Mesenchymal stem cell (in vitro differentiated cells and primary cell): Measurements from ENCODE around the gene HOXB3.

ENCODE experiments used
- DNase-seq: peaks from one replicate; pipeline ENCODE4 v3.0.0-alpha.2; 2013
- H2AFZ ChIP-seq: one replicate; pipeline ENCODE4 v1.6.1; 2013; ENCODE audit warnings: low read depth, mild to moderate bottlenecking, control low read depth, inconsistent platforms, low read length, moderate library complexity
- H2AK5ac ChIP-seq: 2 replicates; pipeline ENCODE4 v1.6.1; 2013; ENCODE audit warnings: low read length, moderate library complexity, mild to moderate bottlenecking, inconsistent platforms; ENCODE audit not compliant: severe bottlenecking
- H2BK120ac ChIP-seq: one replicate; pipeline ENCODE4 v1.6.1; 2013; ENCODE audit warnings: low read depth, mild to moderate bottlenecking, inconsistent platforms, low read length, moderate library complexity
- H2BK12ac ChIP-seq, 2 experiments: one replicate each; pipeline ENCODE4 v1.6.1; 2013; ENCODE audit warnings: inconsistent platforms in 2 of 2, low read length in 2 of 2, mild to moderate bottlenecking in 2 of 2, moderate library complexity in 2 of 2, control low read depth in 1 of 2
- H2BK15ac ChIP-seq: one replicate; pipeline ENCODE4 v1.6.1; 2013; ENCODE audit warnings: mild to moderate bottlenecking, low read depth, inconsistent platforms; ENCODE audit not compliant: poor library complexity, severe bottlenecking
- H2BK5ac ChIP-seq: 2 replicates; pipeline ENCODE4 v1.6.1; 2013; ENCODE audit warnings: low read depth, mild to moderate bottlenecking, low read length, control low read depth, inconsistent platforms; ENCODE audit not compliant: poor library complexity, severe bottlenecking
- H3K14ac ChIP-seq, 2 experiments: one replicate each; pipeline ENCODE4 v1.6.1; 2013; ENCODE audit warnings: inconsistent platforms in 2 of 2, low read length in 2 of 2, control low read depth in 1 of 2, mild to moderate bottlenecking in 1 of 2, moderate library complexity in 1 of 2
- H3K18ac ChIP-seq, 2 experiments: one replicate each; pipeline ENCODE4 v1.6.1; 2013; ENCODE audit warnings: inconsistent platforms in 2 of 2, low read length in 2 of 2, control low read depth in 1 of 2, low read depth in 1 of 2, mild to moderate bottlenecking in 1 of 2
- H3K23ac ChIP-seq, 2 experiments: one replicate each; pipeline ENCODE4 v1.6.1; 2013; ENCODE audit warnings: inconsistent platforms in 2 of 2, low read length in 2 of 2, mild to moderate bottlenecking in 2 of 2, moderate library complexity in 2 of 2, control low read depth in 1 of 2
- H3K27ac ChIP-seq: 2 replicates; pipeline ENCODE4 v1.5.1; 2013; ENCODE audit warnings: mild to moderate bottlenecking, moderate library complexity, low read length, control low read depth, inconsistent platforms; ENCODE audit not compliant: poor library complexity, severe bottlenecking
- H3K27me3 ChIP-seq, 2 experiments: 2 replicates each; pipeline versions ENCODE4 v1.6.1 to v1.7.0; 2013; ENCODE audit warnings: low read length in 2 of 2, mild to moderate bottlenecking in 2 of 2, moderate library complexity in 2 of 2, control low read depth in 1 of 2, inconsistent platforms in 1 of 2; ENCODE audit not compliant: control insufficient read depth in 1 of 2, insufficient read depth in 1 of 2
- H3K36me3 ChIP-seq, 2 experiments: 2 replicates each; pipeline versions ENCODE4 v1.6.1 to v1.7.0; 2013; ENCODE audit warnings: low read length in 2 of 2, control low read depth in 1 of 2, inconsistent platforms in 1 of 2, low read depth in 1 of 2, mild to moderate bottlenecking in 1 of 2; ENCODE audit not compliant: insufficient read depth in 2 of 2, control insufficient read depth in 1 of 2
- H3K4ac ChIP-seq, 2 experiments: one replicate each; pipeline ENCODE4 v1.6.1; 2013; ENCODE audit warnings: inconsistent platforms in 2 of 2, low read length in 2 of 2, mild to moderate bottlenecking in 2 of 2, moderate library complexity in 2 of 2, control low read depth in 1 of 2, low read depth in 1 of 2
- H3K4me1 ChIP-seq: 2 replicates; pipeline ENCODE4 v1.6.1; 2013; ENCODE audit warnings: low read depth, low read length, control low read depth; ENCODE audit not compliant: control insufficient read depth, insufficient read depth
- H3K4me2 ChIP-seq: 2 replicates; pipeline ENCODE4 v1.6.1; 2013; ENCODE audit warnings: low read length, mild to moderate bottlenecking, inconsistent platforms; ENCODE audit not compliant: poor library complexity, severe bottlenecking
- H3K4me3 ChIP-seq, 2 experiments: 2 replicates each; pipeline versions ENCODE4 v1.5.1 to v1.7.0; 2013; ENCODE audit warnings: low read length in 2 of 2, mild to moderate bottlenecking in 2 of 2, control low read depth in 1 of 2, low read depth in 1 of 2; ENCODE audit not compliant: insufficient read depth in 1 of 2
- H3K79me1 ChIP-seq: replicated peaks from 2 replicates; pipeline ENCODE4 v1.6.1; 2013; ENCODE audit warnings: mild to moderate bottlenecking, control low read depth, low read length, inconsistent platforms; ENCODE audit not compliant: poor library complexity, severe bottlenecking
- H3K9ac ChIP-seq: 2 replicates; pipeline ENCODE4 v1.7.0; 2013; ENCODE audit warnings: mild to moderate bottlenecking, low read length, moderate library complexity
- H3K9me3 ChIP-seq: 2 replicates; pipeline ENCODE4 v1.7.0; 2013; ENCODE audit warnings: mild to moderate bottlenecking, low read length; ENCODE audit not compliant: control insufficient read depth
- H4K8ac ChIP-seq: one replicate; pipeline ENCODE4 v1.6.1; 2013; ENCODE audit warnings: inconsistent platforms, mild to moderate bottlenecking, low read length, moderate library complexity
- H4K91ac ChIP-seq: one replicate; pipeline ENCODE4 v1.6.1; 2013; ENCODE audit warnings: mild to moderate bottlenecking, low read length, inconsistent platforms
- WGBS: methylation state at CpG from one replicate; pipeline ENCODE4 v1.1.7; 2013; ENCODE audit warnings: mixed read lengths; 5-methylcytosine and 5-hydroxymethylcytosine counted together

Gene HOXB3

DNA sequence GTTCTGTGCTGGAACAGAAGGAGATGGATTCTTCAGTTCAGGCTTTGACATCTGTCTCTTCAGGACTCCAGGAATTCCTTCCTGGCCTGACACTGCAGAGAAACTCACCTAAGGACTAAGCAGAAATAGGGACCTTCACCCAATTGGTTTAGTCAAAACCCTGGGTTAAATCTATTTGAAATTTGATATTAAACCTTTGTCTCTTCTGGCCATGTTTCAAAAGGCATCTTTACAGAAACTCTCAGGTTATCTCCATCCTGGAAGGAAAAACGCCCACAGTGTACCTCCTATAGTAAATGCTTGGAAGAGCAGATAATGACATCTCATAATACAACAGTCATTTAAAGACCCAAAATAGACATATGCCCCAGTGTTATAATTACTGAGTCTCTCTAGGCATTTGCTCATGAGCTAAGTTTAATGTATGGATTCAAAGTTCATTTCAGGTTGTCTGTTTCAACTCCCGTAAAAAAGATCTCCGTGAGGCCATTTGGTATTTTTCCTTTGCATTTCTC is 6.3 kb downstream of the HOXB3 start:
- Histone ChIP-seq H3K4me2 (no peak overlapping the region), H2BK5ac (no peak overlapping the region), H3K18ac (peak overlapping the region; percentile 5 to 50), H3K27me3 (peaks cover 0 to 4% of the 10 kb centered on the region in 2 experiments), H2BK12ac (no peak overlapping the region), H3K4me3 (peak overlapping the region in 1 of 2 experiments; percentile 96), H3K9ac (peak overlapping the region; percentile 98), H3K36me3 (no peaks in the 10 kb centered on the region), H3K23ac (peak overlapping the region in 1 of 2 experiments; percentile 0), H4K91ac (peak overlapping the region; percentile 43), H2AFZ (no peak overlapping the region), H2BK120ac (peak overlapping the region; percentile 22), H3K4me1 (peaks cover 35% of the 10 kb centered on the region), H2AK5ac (no peak overlapping the region), H4K8ac (no peak overlapping the region), H3K79me1 (peaks cover 3% of the 10 kb centered on the region), H3K9me3 (no peaks in the 10 kb centered on the region), H3K4ac (no peak overlapping the region), H2BK15ac (no peak overlapping the region), H3K27ac (no peak overlapping the region), H3K14ac (no peak overlapping the region)
- DNase-seq, result no peak
- WGBS, result 27% methylated on average over 3 of the region's 3 CpGs

DNA sequence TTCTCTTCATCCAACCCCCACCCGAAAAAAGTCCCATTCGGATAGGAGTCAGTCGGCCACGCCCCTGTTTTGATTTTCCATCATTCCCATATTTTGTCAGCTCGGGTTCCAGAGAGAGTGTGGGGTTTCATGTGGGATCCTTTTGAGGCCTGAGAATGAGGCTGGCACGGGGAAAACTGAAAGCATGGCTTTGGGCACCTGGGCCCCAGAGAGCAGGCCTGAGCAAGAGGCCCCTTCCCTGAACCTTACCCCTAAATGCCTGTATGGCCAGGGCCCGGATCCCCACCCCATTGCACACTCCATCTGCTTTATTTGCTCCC is 7.3 kb downstream of the HOXB3 start:
- Histone ChIP-seq H3K14ac (no peak overlapping the region), H3K4me3 (peak overlapping the region in 1 of 2 experiments; percentile 96), H4K8ac (peak overlapping the region; percentile 67), H3K4me1 (peaks cover 35% of the 10 kb centered on the region), H2BK12ac (peak overlapping the region; percentile 59), H3K27me3 (peaks cover 0 to 4% of the 10 kb centered on the region in 2 experiments), H4K91ac (peak overlapping the region; percentile 83), H2BK15ac (no peak overlapping the region), H3K23ac (peak overlapping the region; percentile 51 to 56), H2BK5ac (no peak overlapping the region), H3K18ac (peak overlapping the region; percentile 52 to 98), H2AK5ac (no peak overlapping the region), H3K9ac (peak overlapping the region; percentile 98), H3K36me3 (no peaks in the 10 kb centered on the region), H3K27ac (no peak overlapping the region), H2BK120ac (peak overlapping the region; percentile 80), H3K4me2 (peak overlapping the region; percentile 91), H3K4ac (peak overlapping the region; percentile 66 to 81), H3K9me3 (no peaks in the 10 kb centered on the region), H2AFZ (no peak overlapping the region), H3K79me1 (peaks cover 4% of the 10 kb centered on the region)
- WGBS, result 5% methylated on average over 7 of the region's 7 CpGs
- DNase-seq, result no peak

- Histone ChIP-seq H3K27ac (no peak overlapping the region), H4K8ac (no peak overlapping the region), H3K23ac (no peak overlapping the region), H2BK15ac (no peak overlapping the region), H4K91ac (peak overlapping the region; percentile 43), H3K9me3 (no peaks in the 10 kb centered on the region), H2AK5ac (no peak overlapping the region), H2BK120ac (peak overlapping the region; percentile 80), H3K36me3 (peaks cover 6% of the 10 kb centered on the region in 2 experiments), H3K4ac (peak overlapping the region; percentile 77 to 95), H3K4me3 (peak overlapping the region in 1 of 2 experiments; percentile 96), H3K27me3 (no peaks in the 10 kb centered on the region), H3K18ac (peak overlapping the region in 1 of 2 experiments; percentile 98), H2BK12ac (peak overlapping the region in 1 of 2 experiments; percentile 11), H3K14ac (no peak overlapping the region), H2BK5ac (no peak overlapping the region), H3K4me1 (peaks cover 38% of the 10 kb centered on the region), H3K9ac (peak overlapping the region; percentile 98), H2AFZ (no peak overlapping the region), H3K79me1 (peaks cover 3% of the 10 kb centered on the region), H3K4me2 (no peak overlapping the region)
- WGBS, result under 1% methylated on average over 21 of the region's 26 CpGs
- DNase-seq, result peak; percentile 85
Measured at GRCh38 chr17:48579760-48580554, 10.1 kb downstream of the HOXB3 start.

DNA sequence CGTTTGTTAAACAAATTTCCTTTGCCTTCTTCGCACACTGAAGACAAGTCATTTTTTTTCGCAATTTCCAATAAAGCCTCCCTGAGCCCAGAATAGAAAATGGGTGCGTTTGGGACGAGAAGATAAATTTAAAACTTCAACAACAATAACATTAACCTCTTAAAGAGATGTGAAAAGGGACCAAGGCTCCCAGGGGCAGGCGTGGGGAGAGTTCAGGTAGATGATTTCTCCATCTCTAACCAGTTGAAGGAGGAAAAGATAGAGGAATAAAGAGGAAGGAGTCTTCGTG is 10.6 kb downstream of the HOXB3 start:
- no peak overlapping the region for H3K27ac ChIP-seq
- H3K27me3 ChIP-seq, result no peaks in the 10 kb centered on the region
- H2BK12ac ChIP-seq, result peak overlapping the region in 1 of 2 experiments; percentile 43
- H3K4ac ChIP-seq, result no peak overlapping the region
- H2BK120ac ChIP-seq, result peak overlapping the region; percentile 74
- H3K4me1 ChIP-seq, result peaks cover 34% of the 10 kb centered on the region
- H3K14ac ChIP-seq, result no peak overlapping the region
- H3K18ac ChIP-seq, result peak overlapping the region in 1 of 2 experiments; percentile 91
- peak overlapping the region in 1 of 2 experiments; percentile 96 for H3K4me3 ChIP-seq
- H3K4me2 ChIP-seq, result peak overlapping the region; percentile 82
- H3K9ac ChIP-seq, result peak overlapping the region; percentile 98
- no peak overlapping the region for H4K8ac ChIP-seq
- DNase-seq, result no peak
- H2BK5ac ChIP-seq, result no peak overlapping the region
- no peak overlapping the region for H3K23ac ChIP-seq
- no peak overlapping the region for H2AFZ ChIP-seq
- H4K91ac ChIP-seq, result no peak overlapping the region
- no peak overlapping the region for H2BK15ac ChIP-seq
- WGBS, result 0% methylated on average over 1 of the region's 7 CpGs
- no peak overlapping the region for H2AK5ac ChIP-seq
- H3K36me3 ChIP-seq, result peaks cover 6% of the 10 kb centered on the region in 2 experiments
- H3K79me1 ChIP-seq, result peaks cover 4% of the 10 kb centered on the region
- no peaks in the 10 kb centered on the region for H3K9me3 ChIP-seq
